Prostate gland (tissue), 2 donors: ENCODE results near the gene R3HDM4.

Experiments
- CTCF ChIP-seq, 4 experiments: fragments of 200-600 bp in 2 of 4; fragments of 450-650 bp in 2 of 4; sonication (generic) in 2 of 4; IDR thresholded peaks; 1 replicate in 3 of 4; 2 replicates in 1 of 4; pipeline ENCODE4 v1.5.1; 2016 to 2019; ENCODE audit warnings: antibody characterized with exemption in 4 of 4, mild to moderate bottlenecking in 2 of 4, moderate library complexity in 2 of 4
- POLR2A ChIP-seq: fragments of 450-650 bp; IDR thresholded peaks from one replicate; pipeline ENCODE4 v1.6.1; 2016; ENCODE audit warnings: antibody characterized with exemption, mild to moderate bottlenecking

- TF ChIP-seq CTCF (IDR thresholded peaks at IDR 0.05), result no peak
- TF ChIP-seq POLR2A, result no peak
These were observed 47.6 kb upstream of the R3HDM4 start for GRCh38 chr19:960601-960938.
